GM12873 (cell line): ENCODE results near the gene SHROOM3.

Experiments used
- TF ChIP-seq, protein P1 (sequence below): IDR thresholded peaks from 2 replicates; pipeline ENCODE4 v1.5.1; 2012; ENCODE audit warnings: low read depth, mild to moderate bottlenecking, moderate library complexity, low read length, control low read depth; ENCODE audit not compliant: insufficient read depth; ENCODE audit errors: missing control alignments

The SHROOM3 gene

GRCh38 chr4:76688619-76689144, 253.7 kb downstream of the SHROOM3 start:
- TF ChIP-seq, protein P1, sequence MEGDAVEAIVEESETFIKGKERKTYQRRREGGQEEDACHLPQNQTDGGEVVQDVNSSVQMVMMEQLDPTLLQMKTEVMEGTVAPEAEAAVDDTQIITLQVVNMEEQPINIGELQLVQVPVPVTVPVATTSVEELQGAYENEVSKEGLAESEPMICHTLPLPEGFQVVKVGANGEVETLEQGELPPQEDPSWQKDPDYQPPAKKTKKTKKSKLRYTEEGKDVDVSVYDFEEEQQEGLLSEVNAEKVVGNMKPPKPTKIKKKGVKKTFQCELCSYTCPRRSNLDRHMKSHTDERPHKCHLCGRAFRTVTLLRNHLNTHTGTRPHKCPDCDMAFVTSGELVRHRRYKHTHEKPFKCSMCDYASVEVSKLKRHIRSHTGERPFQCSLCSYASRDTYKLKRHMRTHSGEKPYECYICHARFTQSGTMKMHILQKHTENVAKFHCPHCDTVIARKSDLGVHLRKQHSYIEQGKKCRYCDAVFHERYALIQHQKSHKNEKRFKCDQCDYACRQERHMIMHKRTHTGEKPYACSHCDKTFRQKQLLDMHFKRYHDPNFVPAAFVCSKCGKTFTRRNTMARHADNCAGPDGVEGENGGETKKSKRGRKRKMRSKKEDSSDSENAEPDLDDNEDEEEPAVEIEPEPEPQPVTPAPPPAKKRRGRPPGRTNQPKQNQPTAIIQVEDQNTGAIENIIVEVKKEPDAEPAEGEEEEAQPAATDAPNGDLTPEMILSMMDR = no peak

- TF ChIP-seq, protein P1 = no peak
Measured at GRCh38 chr4:76689145-76689817, 254.3 kb downstream of the SHROOM3 start.

- TF ChIP-seq, protein P1 = no peak
Measured at GRCh38 chr4:76690011-76690905, 255.2 kb downstream of the SHROOM3 start.

DNA sequence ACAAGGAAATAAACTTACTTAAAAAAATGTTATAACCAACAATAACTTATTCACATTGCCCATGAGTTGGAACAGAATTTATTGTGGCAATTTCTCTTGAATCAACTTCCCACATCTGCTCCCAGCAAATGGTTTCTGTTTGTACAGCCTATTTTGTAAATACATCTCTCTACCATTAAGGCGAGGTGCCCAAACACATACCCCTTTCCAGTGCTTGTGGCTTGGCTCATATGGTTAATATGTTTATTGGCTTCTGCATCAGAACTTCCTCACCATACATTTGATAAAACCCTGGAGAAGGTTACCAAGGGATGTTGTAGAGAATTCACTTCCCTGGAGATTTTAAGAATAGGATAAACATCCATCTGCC, 255.9 kb downstream of the SHROOM3 start:
- TF ChIP-seq, protein P1 = no peak

GRCh38 chr4:76691807-76692582, 257.0 kb downstream of the SHROOM3 start:
- TF ChIP-seq, protein P1 = no peak

DNA sequence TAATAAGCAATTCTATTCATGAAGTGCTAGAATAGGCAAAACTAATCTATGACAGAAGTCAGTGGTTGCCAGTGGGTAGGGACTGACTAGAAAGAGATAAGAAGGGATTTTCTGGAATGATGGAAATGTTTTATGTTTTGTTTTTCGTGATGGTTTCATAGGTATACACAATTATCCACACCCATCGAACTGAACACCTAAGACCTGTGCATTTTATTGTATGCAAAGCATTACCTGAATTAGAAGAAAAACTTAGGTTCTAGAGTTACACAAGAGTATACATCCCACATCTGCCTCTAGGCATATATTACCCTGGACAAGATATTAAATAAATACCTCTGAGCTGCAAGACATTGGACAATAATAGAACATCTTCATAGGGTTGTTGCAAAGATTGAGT, 257.7 kb downstream of the SHROOM3 start:
- TF ChIP-seq, protein P1 = no peak

- TF ChIP-seq, protein P1 = no peak
Measured at GRCh38 chr4:76694056-76694455, 259.0 kb downstream of the SHROOM3 start.
